Measurements from ENCODE around the gene STXBP2. TPM values are rescaled to one million over a fixed set of nuclear protein-coding genes. Genes with fewer than 3 reads are reported as not detected.

The STXBP2 gene
- total RNA-seq, 1 donor from 2014 or later, result 97.7 TPM

GRCh38 chr19:7603919-7604318, 33.0 kb upstream of the STXBP2 start:
- Mint-ChIP-seq H3K4me3 (no peak overlapping the region), H3K36me3 (peaks cover 9% of the 10 kb centered on the region), H3K27ac (no peak overlapping the region), H3K4me1 (peaks cover 9% of the 10 kb centered on the region), H3K9me3 (no peaks in the 10 kb centered on the region), H3K27me3 (ENCODE audit: low read depth) (peaks cover under 1% of the 10 kb centered on the region)
- TF ChIP-seq CTCF (IDR thresholded peaks at IDR 0.05; ENCODE audit: unreplicated experiment), result no peak
- no peak for DNase-seq (ENCODE audit: low spot score in 2 of 2, unreplicated experiment in 2 of 2)

GRCh38 chr19:7605490-7606222, 31.3 kb upstream of the STXBP2 start:
- no peak for TF ChIP-seq CTCF (IDR thresholded peaks at IDR 0.05; ENCODE audit: unreplicated experiment)
- Mint-ChIP-seq H3K36me3 (peaks cover 14% of the 10 kb centered on the region), H3K27me3 (ENCODE audit: low read depth) (no peaks in the 10 kb centered on the region), H3K4me1 (peaks cover 9% of the 10 kb centered on the region), H3K4me3 (no peak overlapping the region), H3K27ac (no peak overlapping the region), H3K9me3 (no peaks in the 10 kb centered on the region)
- DNase-seq (ENCODE audit: low spot score in 2 of 2, unreplicated experiment in 2 of 2), result no peak

- TF ChIP-seq CTCF (IDR thresholded peaks at IDR 0.05; ENCODE audit: unreplicated experiment), result no peak
- H3K36me3 Mint-ChIP-seq, result peaks cover 12% of the 10 kb centered on the region
- peaks cover 9% of the 10 kb centered on the region for H3K4me1 Mint-ChIP-seq
- no peak for DNase-seq (ENCODE audit: low spot score in 2 of 2, unreplicated experiment in 2 of 2)
- H3K9me3 Mint-ChIP-seq, result no peaks in the 10 kb centered on the region
- H3K27me3 Mint-ChIP-seq (ENCODE audit: low read depth), result no peaks in the 10 kb centered on the region
- H3K4me3 Mint-ChIP-seq, result no peak overlapping the region
- no peak overlapping the region for H3K27ac Mint-ChIP-seq
Observed at GRCh38 chr19:7606289-7606688, 30.6 kb upstream of the STXBP2 start.

- no peak overlapping the region for H3K4me3 Mint-ChIP-seq
- H3K9me3 Mint-ChIP-seq, result no peaks in the 10 kb centered on the region
- no peak for DNase-seq (ENCODE audit: low spot score in 2 of 2, unreplicated experiment in 2 of 2)
- TF ChIP-seq CTCF (IDR thresholded peaks at IDR 0.05; ENCODE audit: unreplicated experiment), result no peak
- no peak overlapping the region for H3K27ac Mint-ChIP-seq
- no peaks in the 10 kb centered on the region for H3K27me3 Mint-ChIP-seq (ENCODE audit: low read depth)
- H3K4me1 Mint-ChIP-seq, result peaks cover 5% of the 10 kb centered on the region
- H3K36me3 Mint-ChIP-seq, result peaks cover 12% of the 10 kb centered on the region
Observed at GRCh38 chr19:7607212-7607873, 29.6 kb upstream of the STXBP2 start.

GRCh38 chr19:7607874-7608560, 28.9 kb upstream of the STXBP2 start:
- Mint-ChIP-seq H3K36me3 (peaks cover 12% of the 10 kb centered on the region), H3K27ac (no peak overlapping the region), H3K4me1 (no peaks in the 10 kb centered on the region), H3K4me3 (no peak overlapping the region), H3K9me3 (no peaks in the 10 kb centered on the region), H3K27me3 (ENCODE audit: low read depth) (no peaks in the 10 kb centered on the region)
- DNase-seq (ENCODE audit: low spot score in 2 of 2, unreplicated experiment in 2 of 2), result no peak
- TF ChIP-seq CTCF (IDR thresholded peaks at IDR 0.05; ENCODE audit: unreplicated experiment), result no peak
